ENCODE measurements around the gene SGSM2. TPM values are rescaled to one million over a fixed set of nuclear protein-coding genes. Genes with fewer than 3 reads are reported as not detected.

The SGSM2 gene, protein sequence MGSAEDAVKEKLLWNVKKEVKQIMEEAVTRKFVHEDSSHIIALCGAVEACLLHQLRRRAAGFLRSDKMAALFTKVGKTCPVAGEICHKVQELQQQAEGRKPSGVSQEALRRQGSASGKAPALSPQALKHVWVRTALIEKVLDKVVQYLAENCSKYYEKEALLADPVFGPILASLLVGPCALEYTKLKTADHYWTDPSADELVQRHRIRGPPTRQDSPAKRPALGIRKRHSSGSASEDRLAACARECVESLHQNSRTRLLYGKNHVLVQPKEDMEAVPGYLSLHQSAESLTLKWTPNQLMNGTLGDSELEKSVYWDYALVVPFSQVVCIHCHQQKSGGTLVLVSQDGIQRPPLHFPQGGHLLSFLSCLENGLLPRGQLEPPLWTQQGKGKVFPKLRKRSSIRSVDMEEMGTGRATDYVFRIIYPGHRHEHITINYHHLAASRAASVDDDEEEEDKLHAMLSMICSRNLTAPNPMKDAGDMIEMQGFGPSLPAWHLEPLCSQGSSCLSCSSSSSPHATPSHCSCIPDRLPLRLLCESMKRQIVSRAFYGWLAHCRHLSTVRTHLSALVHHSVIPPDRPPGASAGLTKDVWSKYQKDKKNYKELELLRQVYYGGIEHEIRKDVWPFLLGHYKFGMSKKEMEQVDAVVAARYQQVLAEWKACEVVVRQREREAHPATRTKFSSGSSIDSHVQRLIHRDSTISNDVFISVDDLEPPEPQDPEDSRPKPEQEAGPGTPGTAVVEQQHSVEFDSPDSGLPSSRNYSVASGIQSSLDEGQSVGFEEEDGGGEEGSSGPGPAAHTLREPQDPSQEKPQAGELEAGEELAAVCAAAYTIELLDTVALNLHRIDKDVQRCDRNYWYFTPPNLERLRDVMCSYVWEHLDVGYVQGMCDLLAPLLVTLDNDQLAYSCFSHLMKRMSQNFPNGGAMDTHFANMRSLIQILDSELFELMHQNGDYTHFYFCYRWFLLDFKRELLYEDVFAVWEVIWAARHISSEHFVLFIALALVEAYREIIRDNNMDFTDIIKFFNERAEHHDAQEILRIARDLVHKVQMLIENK
- 39.1 and 45.9 TPM in 2 replicates for total RNA-seq

GRCh38 chr17:2336852-2337543, at the start of gene SGSM2:
Gene SGSM2 (plus strand): TSS chr17:2337501. CDS start chr17:2337689, 188 bp downstream.
- Mint-ChIP-seq H3K4me3 (peak within 1 kb of the TSS; percentile 87), H3K27me3 (ENCODE audit: insufficient read depth) (no peaks in the 10 kb centered on the region), H3K36me3 (ENCODE audit: low read depth) (peaks cover 7% of the 10 kb centered on the region), H3K4me1 (ENCODE audit: low read depth) (peaks cover 5% of the 10 kb centered on the region), H3K9me3 (no peaks in the 10 kb centered on the region), H3K27ac (peak within 1 kb of the TSS; percentile 94)
- DNase-seq (ENCODE audit: low spot score): peak; percentile 57
- intact Hi-C loops (cut with micrococcal nuclease): loop anchor here (1.0 to 10.0 kb wide), 12 partner anchors 16 to 972 kb away; partner anchors contain the start of genes METTL16, MNT, PAFAH1B1 and PRPF8

DNA sequence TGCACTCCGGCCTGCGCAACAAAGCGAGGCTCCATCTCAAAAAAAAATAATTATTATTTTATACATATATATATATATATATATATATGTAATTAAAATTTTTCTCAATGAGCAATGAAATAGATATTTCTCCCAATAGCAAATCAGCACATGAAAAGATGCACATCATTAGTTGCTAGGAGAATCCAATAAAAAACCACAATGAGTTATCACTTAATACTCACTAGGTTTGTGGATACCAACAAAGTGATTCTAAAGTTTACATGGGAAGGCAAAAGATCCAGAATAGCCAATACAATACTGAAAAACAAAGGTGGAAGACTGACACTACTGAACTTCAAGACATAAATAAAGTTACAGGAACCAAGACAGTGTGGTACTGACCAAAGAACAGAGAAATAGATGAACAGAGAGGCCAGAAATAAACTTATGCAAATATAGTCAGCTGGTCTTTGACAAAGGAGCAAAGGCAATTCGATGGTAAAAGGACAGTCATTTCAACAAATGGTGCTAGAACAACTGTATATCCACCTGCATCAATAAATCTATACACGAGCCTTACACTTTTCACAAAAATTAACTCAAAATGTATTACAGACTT, 47.3 kb upstream of the SGSM2 start:
- Mint-ChIP-seq H3K36me3 (ENCODE audit: low read depth) (peaks cover 47% of the 10 kb centered on the region), H3K4me1 (ENCODE audit: low read depth) (peaks cover 23% of the 10 kb centered on the region), H3K4me3 (no peak overlapping the region), H3K27me3 (ENCODE audit: insufficient read depth) (no peaks in the 10 kb centered on the region), H3K27ac (no peak overlapping the region), H3K9me3 (no peaks in the 10 kb centered on the region)
- no peak for DNase-seq (ENCODE audit: low spot score)
- intact Hi-C loops (cut with micrococcal nuclease): no loop called here

DNA sequence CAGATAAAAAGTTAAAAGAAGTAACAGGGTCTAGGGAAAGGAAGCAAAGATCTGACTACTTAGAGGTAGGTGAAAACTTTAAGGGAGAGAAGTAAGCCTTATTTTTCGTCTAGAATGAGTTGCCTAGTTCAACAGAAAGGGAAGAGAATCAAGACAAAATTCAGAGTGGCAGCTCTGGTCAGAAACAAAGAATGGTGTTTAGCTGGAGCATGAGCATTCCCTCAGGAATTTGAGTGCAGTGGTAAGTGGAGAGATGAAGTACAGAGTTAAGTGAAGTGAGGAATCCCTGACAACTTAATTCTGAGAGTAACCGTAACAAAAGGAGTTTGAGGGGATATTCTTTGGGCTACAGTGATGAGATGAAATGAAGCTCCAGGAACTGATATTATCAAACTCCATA, 45.2 kb upstream of the SGSM2 start:
- Mint-ChIP-seq H3K4me1 (ENCODE audit: low read depth) (peaks cover 34% of the 10 kb centered on the region), H3K27me3 (ENCODE audit: insufficient read depth) (no peaks in the 10 kb centered on the region), H3K9me3 (no peaks in the 10 kb centered on the region), H3K4me3 (no peak overlapping the region), H3K27ac (no peak overlapping the region), H3K36me3 (ENCODE audit: low read depth) (peaks cover 60% of the 10 kb centered on the region)
- intact Hi-C loops (cut with micrococcal nuclease): no loop called here
- no peak for DNase-seq (ENCODE audit: low spot score)

DNA sequence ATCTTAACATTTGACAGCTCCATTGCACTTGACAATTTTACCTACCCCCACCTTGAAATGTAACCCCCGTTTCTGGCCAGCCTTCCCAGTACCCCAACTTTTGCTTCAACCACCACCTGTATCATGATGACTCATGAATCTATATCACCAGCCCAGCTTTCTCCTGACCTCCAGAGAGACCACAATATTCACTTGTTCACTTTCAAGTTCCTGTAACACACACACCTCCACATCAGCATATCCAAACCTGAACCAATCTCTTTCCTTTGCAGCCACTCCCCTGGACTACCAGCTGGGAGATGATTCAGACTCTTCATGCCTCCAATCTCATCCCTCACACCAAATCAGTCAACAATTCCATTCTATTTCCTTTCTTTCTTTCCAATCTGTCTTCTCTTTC, 41.7 kb upstream of the SGSM2 start:
- Mint-ChIP-seq H3K9me3 (no peaks in the 10 kb centered on the region), H3K27me3 (ENCODE audit: insufficient read depth) (no peaks in the 10 kb centered on the region), H3K36me3 (ENCODE audit: low read depth) (peaks cover 66% of the 10 kb centered on the region), H3K27ac (peak overlapping the region; percentile 5), H3K4me1 (ENCODE audit: low read depth) (peaks cover 45% of the 10 kb centered on the region), H3K4me3 (no peak overlapping the region)
- DNase-seq (ENCODE audit: low spot score): no peak
- intact Hi-C loops (cut with micrococcal nuclease): no loop called here

- intact Hi-C loops (cut with micrococcal nuclease): no loop called here
- DNase-seq (ENCODE audit: low spot score): no peak
- Mint-ChIP-seq H3K27ac (no peak overlapping the region), H3K9me3 (no peaks in the 10 kb centered on the region), H3K36me3 (ENCODE audit: low read depth) (peaks cover 57% of the 10 kb centered on the region), H3K4me1 (ENCODE audit: low read depth) (peaks cover 54% of the 10 kb centered on the region), H3K4me3 (no peak overlapping the region), H3K27me3 (ENCODE audit: insufficient read depth) (no peaks in the 10 kb centered on the region)
Observed at GRCh38 chr17:2297023-2297422, 40.3 kb upstream of the SGSM2 start.

- H3K4me3 Mint-ChIP-seq: no peak overlapping the region
- H3K9me3 Mint-ChIP-seq: no peaks in the 10 kb centered on the region
- H3K36me3 Mint-ChIP-seq (ENCODE audit: low read depth): peaks cover 46% of the 10 kb centered on the region
- peaks cover 56% of the 10 kb centered on the region for H3K4me1 Mint-ChIP-seq (ENCODE audit: low read depth)
- no peak overlapping the region for H3K27ac Mint-ChIP-seq
- intact Hi-C loops (cut with micrococcal nuclease): no loop called here
- no peak for DNase-seq (ENCODE audit: low spot score)
- no peaks in the 10 kb centered on the region for H3K27me3 Mint-ChIP-seq (ENCODE audit: insufficient read depth)
Observed at GRCh38 chr17:2299136-2299535, 38.2 kb upstream of the SGSM2 start.

GRCh38 chr17:2299756-2300155, 37.5 kb upstream of the SGSM2 start:
- H3K27me3 Mint-ChIP-seq (ENCODE audit: insufficient read depth): no peaks in the 10 kb centered on the region
- H3K4me1 Mint-ChIP-seq (ENCODE audit: low read depth): peaks cover 53% of the 10 kb centered on the region
- H3K27ac Mint-ChIP-seq: no peak overlapping the region
- intact Hi-C loops (cut with micrococcal nuclease): no loop called here
- H3K9me3 Mint-ChIP-seq: no peaks in the 10 kb centered on the region
- peaks cover 41% of the 10 kb centered on the region for H3K36me3 Mint-ChIP-seq (ENCODE audit: low read depth)
- no peak overlapping the region for H3K4me3 Mint-ChIP-seq
- no peak for DNase-seq (ENCODE audit: low spot score)

DNA sequence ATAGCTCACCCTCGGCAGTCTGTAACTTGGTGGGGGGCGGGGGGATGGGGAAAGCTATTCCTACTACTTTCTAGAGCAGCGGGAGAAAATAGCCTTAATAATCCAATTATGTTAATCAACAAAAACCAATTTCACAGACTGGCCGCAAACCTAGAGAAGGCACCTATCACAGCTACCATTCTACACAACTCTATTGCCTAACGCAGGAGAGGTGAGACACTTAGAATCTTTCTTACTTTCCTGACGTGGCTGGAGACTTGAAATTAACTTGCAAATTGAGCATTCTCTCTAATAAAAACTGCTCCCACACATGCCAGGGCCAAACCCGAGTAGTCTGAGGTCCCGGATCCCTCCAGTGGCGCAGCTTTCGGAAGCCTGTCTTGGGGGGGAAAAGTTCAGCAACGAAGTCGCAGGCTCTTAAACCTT, 34.5 kb upstream of the SGSM2 start:
- H3K27me3 Mint-ChIP-seq (ENCODE audit: insufficient read depth): no peaks in the 10 kb centered on the region
- DNase-seq (ENCODE audit: low spot score): no peak
- H3K36me3 Mint-ChIP-seq (ENCODE audit: low read depth): peaks cover 28% of the 10 kb centered on the region
- peak overlapping the region; percentile 85 for H3K27ac Mint-ChIP-seq
- H3K9me3 Mint-ChIP-seq: no peaks in the 10 kb centered on the region
- intact Hi-C loops (cut with micrococcal nuclease): loop anchor here (1.0 kb wide), 5 partner anchors 34 to 585 kb away; partner anchors contain the start of genes MNT and TSR1
- peak overlapping the region; percentile 92 for H3K4me3 Mint-ChIP-seq
- H3K4me1 Mint-ChIP-seq (ENCODE audit: low read depth): peaks cover 46% of the 10 kb centered on the region

- intact Hi-C loops (cut with micrococcal nuclease): loop anchor here (1.0 kb wide), 5 partner anchors 33 to 586 kb away; partner anchors contain the start of genes MNT and TSR1
- Mint-ChIP-seq H3K27ac (peak within 1 kb of the TSS; percentile 85), H3K36me3 (ENCODE audit: low read depth) (peaks cover 23% of the 10 kb centered on the region), H3K4me3 (peak within 1 kb of the TSS; percentile 92), H3K9me3 (no peaks in the 10 kb centered on the region), H3K27me3 (ENCODE audit: insufficient read depth) (no peaks in the 10 kb centered on the region), H3K4me1 (ENCODE audit: low read depth) (peaks cover 46% of the 10 kb centered on the region)
- peak; percentile 88 for DNase-seq (ENCODE audit: low spot score)
Observed at GRCh38 chr17:2303204-2304188, 33.8 kb upstream of the SGSM2 start, which contains the start of the genes SMG6 and SRR. Gene SMG6 (minus strand): TSS chr17:2303785. CDS start chr17:2303720, 65 bp downstream. Gene SRR (plus strand): TSS chr17:2303950. CDS start chr17:2315561, 11,611 bp downstream.

- no peaks in the 10 kb centered on the region for H3K9me3 Mint-ChIP-seq
- peaks cover 23% of the 10 kb centered on the region for H3K36me3 Mint-ChIP-seq (ENCODE audit: low read depth)
- H3K4me3 Mint-ChIP-seq: peak overlapping the region; percentile 77
- H3K27ac Mint-ChIP-seq: peak overlapping the region; percentile 16
- H3K27me3 Mint-ChIP-seq (ENCODE audit: insufficient read depth): no peaks in the 10 kb centered on the region
- H3K4me1 Mint-ChIP-seq (ENCODE audit: low read depth): peaks cover 47% of the 10 kb centered on the region
- intact Hi-C loops (cut with micrococcal nuclease): no loop called here
- no peak for DNase-seq (ENCODE audit: low spot score)
Observed at GRCh38 chr17:2304931-2305330, 32.4 kb upstream of the SGSM2 start.
